C4-2B (cell line): Measurements from ENCODE around the gene KCTD11.

Experiments used
- CTCF ChIP-seq: fragments of 450-650 bp; conservative IDR thresholded peaks from 2 replicates; pipeline ENCODE4 v1.5.1; 2017; ENCODE audit warnings: mild to moderate bottlenecking
- ZFX ChIP-seq: fragments of 450-650 bp; IDR thresholded peaks from 2 replicates; pipeline ENCODE4 v1.6.1; 2017

- TF ChIP-seq CTCF (no peak), ZFX (no peak)
Observed at GRCh38 chr17:7389924-7390910, 38.3 kb downstream of the KCTD11 start.
